ENCODE data around the gene PLEKHM3. TPM values are rescaled to one million over a fixed set of nuclear protein-coding genes. Genes with fewer than 3 reads are reported as not detected.

The PLEKHM3 gene
- total RNA-seq, 3 donors from 2014 or later (not counting 1 experiment from before 2014, with no cell fraction given): 21.7 to 27.7 (median 26.3) TPM

GRCh38 chr2:207937253-207937652 is 88.1 kb downstream of the PLEKHM3 start:
- Histone ChIP-seq H3K9me3 (ENCODE audit: control insufficient read depth, insufficient read depth, low read length) (no peaks in the 10 kb centered on the region), H3K4me3 (ENCODE audit: low read length) (no peak overlapping the region), H3K36me3 (ENCODE audit: control insufficient read depth, insufficient read depth, low read length) (no peaks in the 10 kb centered on the region), H3K27ac (ENCODE audit: low read length) (no peak overlapping the region), H3K4me1 (ENCODE audit: control insufficient read depth, insufficient read depth, low read length) (no peaks in the 10 kb centered on the region), H3K27me3 (ENCODE audit: control insufficient read depth, insufficient read depth, low read length) (no peaks in the 10 kb centered on the region)
- H3K4me3 Mint-ChIP-seq: no peak overlapping the region
- intact Hi-C loops (cut with micrococcal nuclease): no loop called here
- no peaks in the 10 kb centered on the region for H3K36me3 Mint-ChIP-seq
- DNase-seq (no peak), ATAC-seq (no peak)
- H3K9me3 Mint-ChIP-seq: no peaks in the 10 kb centered on the region
- no peaks in the 10 kb centered on the region for H3K27me3 Mint-ChIP-seq (ENCODE audit: low read depth in 2 of 2)
- no peak overlapping the region for H3K27ac Mint-ChIP-seq
- no peak for TF ChIP-seq CTCF (IDR thresholded peaks at IDR 0.05)
- peaks cover 0 to 10% of the 10 kb centered on the region in 2 donors for H3K4me1 Mint-ChIP-seq
- 98% methylated on average over 3 of the region's 4 CpGs for WGBS (ENCODE audit: insufficient coverage)

- DNase-seq: no peak
- H3K27ac Mint-ChIP-seq: no peak overlapping the region
- H3K27me3 Mint-ChIP-seq (ENCODE audit: low read depth in 2 of 2): no peaks in the 10 kb centered on the region
- no peaks in the 10 kb centered on the region for H3K27me3 ChIP-seq (ENCODE audit: control insufficient read depth, insufficient read depth, low read length)
- no peaks in the 10 kb centered on the region for H3K36me3 ChIP-seq (ENCODE audit: control insufficient read depth, insufficient read depth, low read length)
- no peaks in the 10 kb centered on the region for H3K4me1 ChIP-seq (ENCODE audit: control insufficient read depth, insufficient read depth, low read length)
- TF ChIP-seq CTCF (IDR thresholded peaks at IDR 0.05): no peak
- no CpG with 5 or more reads among the region's 1 CpG for WGBS (ENCODE audit: insufficient coverage)
- no peak for ATAC-seq
- H3K4me3 ChIP-seq (ENCODE audit: low read length): no peak overlapping the region
- no peak overlapping the region for H3K4me3 Mint-ChIP-seq
- no peaks in the 10 kb centered on the region for H3K36me3 Mint-ChIP-seq
- peaks cover 0 to 10% of the 10 kb centered on the region in 2 donors for H3K4me1 Mint-ChIP-seq
- no peaks in the 10 kb centered on the region for H3K9me3 ChIP-seq (ENCODE audit: control insufficient read depth, insufficient read depth, low read length)
- intact Hi-C loops (cut with micrococcal nuclease): no loop called here
- no peaks in the 10 kb centered on the region for H3K9me3 Mint-ChIP-seq
- H3K27ac ChIP-seq (ENCODE audit: low read length): no peak overlapping the region
These were observed 88.9 kb downstream of the PLEKHM3 start for GRCh38 chr2:207936380-207936779.

- TF ChIP-seq CTCF (IDR thresholded peaks at IDR 0.05): no peak
- H3K9me3 ChIP-seq (ENCODE audit: control insufficient read depth, insufficient read depth, low read length): no peaks in the 10 kb centered on the region
- intact Hi-C loops (cut with micrococcal nuclease): no loop called here
- Mint-ChIP-seq H3K27me3 (ENCODE audit: low read depth in 2 of 2) (no peaks in the 10 kb centered on the region), H3K4me1 (peaks cover 0 to 10% of the 10 kb centered on the region in 2 donors), H3K27ac (no peak overlapping the region), H3K4me3 (no peak overlapping the region), H3K9me3 (no peaks in the 10 kb centered on the region), H3K36me3 (peaks cover 3% of the 10 kb centered on the region)
- H3K36me3 ChIP-seq (ENCODE audit: control insufficient read depth, insufficient read depth, low read length): no peaks in the 10 kb centered on the region
- no peak for ATAC-seq
- H3K27ac ChIP-seq (ENCODE audit: low read length): no peak overlapping the region
- H3K4me1 ChIP-seq (ENCODE audit: control insufficient read depth, insufficient read depth, low read length): no peaks in the 10 kb centered on the region
- WGBS (ENCODE audit: insufficient coverage): 95% methylated on average over 4 of the region's 4 CpGs
- no peaks in the 10 kb centered on the region for H3K27me3 ChIP-seq (ENCODE audit: control insufficient read depth, insufficient read depth, low read length)
- DNase-seq: no peak
- H3K4me3 ChIP-seq (ENCODE audit: low read length): no peak overlapping the region
These were observed 89.3 kb downstream of the PLEKHM3 start for GRCh38 chr2:207935991-207936370.

Data from natural killer cell (primary cell).